ENCODE measurements around the gene DENND1A. TPM values are rescaled to one million over a fixed set of nuclear protein-coding genes. Genes with fewer than 3 reads are reported as not detected.
"Not testable (repeated sequence)": the region's sequence is repeated elsewhere in the genome, so short reads cannot be mapped to it uniquely, and the experiment has no call there.

Gene DENND1A
- total RNA-seq, 2 experiments from 2014 or later, result 12.2 to 14.5 TPM

- DNase-seq, result no peak
- H3K36me3 Mint-ChIP-seq, result no peaks in the 10 kb centered on the region
- no peak overlapping the region for H3K4me3 Mint-ChIP-seq
- no peak overlapping the region for H3K27ac Mint-ChIP-seq
- H3K9me3 Mint-ChIP-seq (ENCODE audit: low read depth), result no peaks in the 10 kb centered on the region
- no peaks in the 10 kb centered on the region for H3K27me3 Mint-ChIP-seq
- ATAC-seq, result no peak
- CTCF ChIA-PET, result no interaction called here
- no peaks in the 10 kb centered on the region for H3K4me1 Mint-ChIP-seq
Measured at GRCh38 chr9:123411191-123411590, 518.7 kb downstream of the DENND1A start.

GRCh38 chr9:123410281-123410910 is 519.5 kb downstream of the DENND1A start:
- Mint-ChIP-seq H3K36me3 (no peaks in the 10 kb centered on the region), H3K27me3 (no peaks in the 10 kb centered on the region), H3K9me3 (ENCODE audit: low read depth) (no peaks in the 10 kb centered on the region), H3K4me3 (no peak overlapping the region), H3K27ac (no peak overlapping the region), H3K4me1 (no peaks in the 10 kb centered on the region)
- CTCF ChIA-PET, result interaction anchor here (1.0 kb wide), 1 partner anchor 630 kb away, joined by 3 read pairs; no protein-coding TSS in a partner anchor
- ATAC-seq (no peak), DNase-seq (no peak)

- Mint-ChIP-seq H3K4me1 (no peaks in the 10 kb centered on the region), H3K27me3 (no peaks in the 10 kb centered on the region), H3K4me3 (no peak overlapping the region), H3K36me3 (no peaks in the 10 kb centered on the region), H3K27ac (no peak overlapping the region), H3K9me3 (ENCODE audit: low read depth) (no peaks in the 10 kb centered on the region)
- CTCF ChIA-PET, result no interaction called here
- DNase-seq (no peak), ATAC-seq (no peak)
Measured at GRCh38 chr9:123408313-123409262, 521.3 kb downstream of the DENND1A start.

- Mint-ChIP-seq H3K4me1 (no peaks in the 10 kb centered on the region), H3K27ac (no peak overlapping the region), H3K9me3 (ENCODE audit: low read depth) (no peaks in the 10 kb centered on the region), H3K27me3 (no peaks in the 10 kb centered on the region), H3K36me3 (no peaks in the 10 kb centered on the region), H3K4me3 (no peak overlapping the region)
- CTCF ChIA-PET, result no interaction called here
- DNase-seq, result no peak
- no peak for ATAC-seq
Measured at GRCh38 chr9:123407217-123407851, 522.6 kb downstream of the DENND1A start.

- H3K4me3 Mint-ChIP-seq, result no peak overlapping the region
- H3K27ac Mint-ChIP-seq, result no peak overlapping the region
- no peaks in the 10 kb centered on the region for H3K9me3 Mint-ChIP-seq (ENCODE audit: low read depth)
- CTCF ChIA-PET, result no interaction called here
- no peaks in the 10 kb centered on the region for H3K36me3 Mint-ChIP-seq
- no peaks in the 10 kb centered on the region for H3K27me3 Mint-ChIP-seq
- H3K4me1 Mint-ChIP-seq, result no peaks in the 10 kb centered on the region
- no peak for DNase-seq
- ATAC-seq, result no peak
Measured at GRCh38 chr9:123406691-123407216, 523.2 kb downstream of the DENND1A start.

- ATAC-seq (no peak), DNase-seq (no peak)
- H3K36me3 Mint-ChIP-seq, result no peaks in the 10 kb centered on the region
- no peak overlapping the region for H3K27ac Mint-ChIP-seq
- no peak overlapping the region for H3K4me3 Mint-ChIP-seq
- CTCF ChIA-PET, result no interaction called here
- no peaks in the 10 kb centered on the region for H3K27me3 Mint-ChIP-seq
- no peaks in the 10 kb centered on the region for H3K9me3 Mint-ChIP-seq (ENCODE audit: low read depth)
- H3K4me1 Mint-ChIP-seq, result no peaks in the 10 kb centered on the region
Measured at GRCh38 chr9:123406016-123406415, 523.9 kb downstream of the DENND1A start.

- no peaks in the 10 kb centered on the region for H3K27me3 Mint-ChIP-seq
- CTCF ChIA-PET, result no interaction called here
- no peaks in the 10 kb centered on the region for H3K36me3 Mint-ChIP-seq
- DNase-seq (no peak), ATAC-seq (no peak)
- no peaks in the 10 kb centered on the region for H3K9me3 Mint-ChIP-seq (ENCODE audit: low read depth)
- no peak overlapping the region for H3K4me3 Mint-ChIP-seq
- H3K27ac Mint-ChIP-seq, result no peak overlapping the region
- no peaks in the 10 kb centered on the region for H3K4me1 Mint-ChIP-seq
Measured at GRCh38 chr9:123402981-123403509, 526.9 kb downstream of the DENND1A start.

- H3K36me3 Mint-ChIP-seq, result no peaks in the 10 kb centered on the region
- CTCF ChIA-PET, result interaction anchor here (1.2 to 1.5 kb wide), 3 partner anchors 16 to 639 kb away, joined by 3 to 12 read pairs (median 4); no protein-coding TSS in a partner anchor
- no peaks in the 10 kb centered on the region for H3K4me1 Mint-ChIP-seq
- H3K27ac Mint-ChIP-seq, result no peak overlapping the region
- H3K4me3 Mint-ChIP-seq, result no peak overlapping the region
- DNase-seq (no peak), ATAC-seq (peak; percentile 49)
- no peaks in the 10 kb centered on the region for H3K9me3 Mint-ChIP-seq (ENCODE audit: low read depth)
- no peaks in the 10 kb centered on the region for H3K27me3 Mint-ChIP-seq
Measured at GRCh38 chr9:123401879-123402513, 527.9 kb downstream of the DENND1A start.

GRCh38 chr9:123400926-123401503 is 528.9 kb downstream of the DENND1A start:
- Mint-ChIP-seq H3K27ac (no peak overlapping the region), H3K9me3 (ENCODE audit: low read depth) (no peaks in the 10 kb centered on the region), H3K27me3 (no peaks in the 10 kb centered on the region), H3K36me3 (no peaks in the 10 kb centered on the region), H3K4me3 (no peak overlapping the region), H3K4me1 (no peaks in the 10 kb centered on the region)
- ATAC-seq (no peak), DNase-seq (no peak)
- CTCF ChIA-PET, result interaction anchor here (0.9 to 1.5 kb wide), 3 partner anchors 15 to 640 kb away, joined by 3 to 12 read pairs (median 4); no protein-coding TSS in a partner anchor

GRCh38 chr9:123399803-123400378 is 530.0 kb downstream of the DENND1A start:
- DNase-seq (no peak), ATAC-seq (no peak)
- Mint-ChIP-seq H3K4me1 (no peaks in the 10 kb centered on the region), H3K27me3 (no peaks in the 10 kb centered on the region), H3K27ac (no peak overlapping the region), H3K36me3 (no peaks in the 10 kb centered on the region), H3K9me3 (ENCODE audit: low read depth) (no peaks in the 10 kb centered on the region), H3K4me3 (no peak overlapping the region)
- CTCF ChIA-PET, result interaction anchor here (0.9 to 1.8 kb wide), 3 partner anchors 46 to 639 kb away, joined by 3 to 6 read pairs (median 3); no protein-coding TSS in a partner anchor

GRCh38 chr9:123398938-123399337 is 531.0 kb downstream of the DENND1A start:
- H3K9me3 Mint-ChIP-seq (ENCODE audit: low read depth); DNase-seq; H3K36me3 Mint-ChIP-seq; H3K27ac Mint-ChIP-seq; H3K4me1 Mint-ChIP-seq; H3K4me3 Mint-ChIP-seq; H3K27me3 Mint-ChIP-seq; ATAC-seq: not testable (repeated sequence)
- CTCF ChIA-PET, result interaction anchor here (1.1 to 1.8 kb wide), 3 partner anchors 13 to 45 kb away, joined by 3 to 6 read pairs (median 3); no protein-coding TSS in a partner anchor

GRCh38 chr9:123397975-123398374 is 532.0 kb downstream of the DENND1A start:
- H3K36me3 Mint-ChIP-seq, result no peaks in the 10 kb centered on the region
- no peaks in the 10 kb centered on the region for H3K4me1 Mint-ChIP-seq
- no peak overlapping the region for H3K27ac Mint-ChIP-seq
- CTCF ChIA-PET, result interaction anchor here (1.1 kb wide), 1 partner anchor 21 kb away, joined by 3 read pairs; no protein-coding TSS in a partner anchor
- no peaks in the 10 kb centered on the region for H3K27me3 Mint-ChIP-seq
- H3K4me3 Mint-ChIP-seq, result no peak overlapping the region
- H3K9me3 Mint-ChIP-seq (ENCODE audit: low read depth), result no peaks in the 10 kb centered on the region
- DNase-seq (no peak), ATAC-seq (no peak)
